ENCODE measurements around the gene GRIN2A. TPM values are rescaled to one million over a fixed set of nuclear protein-coding genes. Genes with fewer than 3 reads are reported as not detected.

GRIN2A gene
- total RNA-seq, 2 donors from 2014 or later = 0.26 to 21.4 TPM

GRCh38 chr16:9791556-9791955 is 390.7 kb downstream of the GRIN2A start:
- H3K9me3 ChIP-seq = no peaks in the 10 kb centered on the region
- 57 to 58% methylated on average over 4 of the region's 4 CpGs for WGBS, 2 donors
- H3K36me3 ChIP-seq (replicated peaks in 1 of 2; ENCODE audit: insufficient read depth in 1 of 2, low read depth in 2 of 2) = no peaks in the 10 kb centered on the region
- H3K27me3 ChIP-seq = no peaks in the 10 kb centered on the region
- ATAC-seq (no peak), DNase-seq (no peak)
- no peak overlapping the region for H3K27ac ChIP-seq
- no peaks in the 10 kb centered on the region for H3K4me1 ChIP-seq
- no peak overlapping the region for H3K4me3 ChIP-seq
- intact Hi-C loops (cut with DNase I) = no loop called here
- TF ChIP-seq, protein P1, sequence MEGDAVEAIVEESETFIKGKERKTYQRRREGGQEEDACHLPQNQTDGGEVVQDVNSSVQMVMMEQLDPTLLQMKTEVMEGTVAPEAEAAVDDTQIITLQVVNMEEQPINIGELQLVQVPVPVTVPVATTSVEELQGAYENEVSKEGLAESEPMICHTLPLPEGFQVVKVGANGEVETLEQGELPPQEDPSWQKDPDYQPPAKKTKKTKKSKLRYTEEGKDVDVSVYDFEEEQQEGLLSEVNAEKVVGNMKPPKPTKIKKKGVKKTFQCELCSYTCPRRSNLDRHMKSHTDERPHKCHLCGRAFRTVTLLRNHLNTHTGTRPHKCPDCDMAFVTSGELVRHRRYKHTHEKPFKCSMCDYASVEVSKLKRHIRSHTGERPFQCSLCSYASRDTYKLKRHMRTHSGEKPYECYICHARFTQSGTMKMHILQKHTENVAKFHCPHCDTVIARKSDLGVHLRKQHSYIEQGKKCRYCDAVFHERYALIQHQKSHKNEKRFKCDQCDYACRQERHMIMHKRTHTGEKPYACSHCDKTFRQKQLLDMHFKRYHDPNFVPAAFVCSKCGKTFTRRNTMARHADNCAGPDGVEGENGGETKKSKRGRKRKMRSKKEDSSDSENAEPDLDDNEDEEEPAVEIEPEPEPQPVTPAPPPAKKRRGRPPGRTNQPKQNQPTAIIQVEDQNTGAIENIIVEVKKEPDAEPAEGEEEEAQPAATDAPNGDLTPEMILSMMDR (IDR thresholded peaks at IDR 0.05) = no peak
- TF ChIP-seq POLR2A (IDR thresholded peaks at IDR 0.05) = no peak

DNA sequence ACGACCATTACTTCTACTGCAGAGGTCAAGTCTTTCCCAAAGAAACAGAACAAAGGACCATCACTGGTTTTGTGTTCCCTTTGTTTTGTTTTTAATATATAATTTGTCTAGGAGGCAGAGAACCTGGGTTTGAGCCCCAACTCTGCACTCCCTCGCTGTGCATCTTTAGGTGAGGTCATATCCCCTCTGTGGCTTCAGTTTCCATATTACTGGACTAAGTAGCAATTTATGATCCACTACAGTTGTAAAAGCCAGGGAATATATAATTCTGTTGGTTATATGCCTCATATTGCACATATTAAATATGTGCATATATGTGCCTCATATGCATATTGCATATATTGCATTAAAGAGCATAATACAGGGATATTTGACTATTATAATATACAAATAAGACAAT is 392.0 kb downstream of the GRIN2A start:
- ATAC-seq = no peak
- Histone ChIP-seq H3K4me3 (no peak overlapping the region), H3K4me1 (no peaks in the 10 kb centered on the region), H3K9me3 (no peaks in the 10 kb centered on the region), H3K27ac (no peak overlapping the region), H3K27me3 (no peaks in the 10 kb centered on the region), H3K36me3 (replicated peaks in 1 of 2; ENCODE audit: insufficient read depth in 1 of 2, low read depth in 2 of 2) (no peaks in the 10 kb centered on the region)
- WGBS, 2 donors = 65 to 72% methylated on average over 2 of the region's 2 CpGs
- TF ChIP-seq POLR2A (IDR thresholded peaks at IDR 0.05) = no peak
- TF ChIP-seq, protein P1 (IDR thresholded peaks at IDR 0.05) = no peak
- intact Hi-C loops (cut with DNase I) = no loop called here
- no peak for DNase-seq

GRCh38 chr16:9787717-9788116 is 394.5 kb downstream of the GRIN2A start:
- H3K9me3 ChIP-seq = no peaks in the 10 kb centered on the region
- ATAC-seq (no peak), DNase-seq (no peak)
- H3K4me3 ChIP-seq = no peak overlapping the region
- no peak overlapping the region for H3K27ac ChIP-seq
- H3K36me3 ChIP-seq (replicated peaks in 1 of 2; ENCODE audit: insufficient read depth in 1 of 2, low read depth in 2 of 2) = no peaks in the 10 kb centered on the region
- no peaks in the 10 kb centered on the region for H3K27me3 ChIP-seq
- intact Hi-C loops (cut with DNase I) = no loop called here
- no peaks in the 10 kb centered on the region for H3K4me1 ChIP-seq
- TF ChIP-seq, protein P1 (IDR thresholded peaks at IDR 0.05) = no peak
- no peak for TF ChIP-seq POLR2A (IDR thresholded peaks at IDR 0.05)
- WGBS, 2 donors = 49 to 60% methylated on average over 5 of the region's 5 CpGs

- 56 to 58% methylated on average over 4 of the region's 4 CpGs for WGBS, 2 donors
- intact Hi-C loops (cut with DNase I) = no loop called here
These were observed 401.4 kb downstream of the GRIN2A start for GRCh38 chr16:9780831-9781230.

GRCh38 chr16:9778849-9779248 is 403.4 kb downstream of the GRIN2A start:
- TF ChIP-seq POLR2A (IDR thresholded peaks at IDR 0.05) = no peak
- TF ChIP-seq, protein P1 (IDR thresholded peaks at IDR 0.05) = no peak
- ATAC-seq = no peak
- Histone ChIP-seq H3K4me1 (no peaks in the 10 kb centered on the region), H3K27ac (no peak overlapping the region), H3K36me3 (replicated peaks in 1 of 2; ENCODE audit: insufficient read depth in 1 of 2, low read depth in 2 of 2) (no peaks in the 10 kb centered on the region), H3K9me3 (no peaks in the 10 kb centered on the region), H3K27me3 (no peaks in the 10 kb centered on the region), H3K4me3 (no peak overlapping the region)
- intact Hi-C loops (cut with DNase I) = no loop called here
- WGBS, 2 donors = 56 to 86% methylated on average over 5 of the region's 5 CpGs
- no peak for DNase-seq

More at GRCh38 chr16:9780831-9781230, 401.4 kb downstream of the GRIN2A start:
- no peak for ATAC-seq
- H3K9me3 ChIP-seq = no peaks in the 10 kb centered on the region
- no peak overlapping the region for H3K4me3 ChIP-seq
- DNase-seq = no peak
- H3K4me1 ChIP-seq = no peaks in the 10 kb centered on the region
- TF ChIP-seq, protein P1 (IDR thresholded peaks at IDR 0.05) = no peak
- TF ChIP-seq POLR2A (IDR thresholded peaks at IDR 0.05) = no peak
- H3K27me3 ChIP-seq = no peaks in the 10 kb centered on the region
- H3K27ac ChIP-seq = no peak overlapping the region
- H3K36me3 ChIP-seq (replicated peaks in 1 of 2; ENCODE audit: insufficient read depth in 1 of 2, low read depth in 2 of 2) = no peaks in the 10 kb centered on the region

All from body of pancreas (tissue), 4 donors.